GM18867 (cell line): ENCODE measurements around the gene TCN2.
A peak's percentile ranks its signal among the peaks of the same experiment; 100 is the strongest.
"Not testable (repeated sequence)": the region's sequence is repeated elsewhere in the genome, so short reads cannot be mapped to it uniquely, and the experiment has no call there.

Experiments used
- ATAC-seq: cut with Tn5 transposase; IDR thresholded peaks from one replicate; pipeline ENCODE4 v1.9.1; 2021; ENCODE audit warnings: mild to moderate bottlenecking, moderate library complexity; ENCODE audit not compliant: unreplicated experiment

Gene TCN2

GRCh38 chr22:30609260-30610185, 2.5 kb downstream of the TCN2 start:
- ATAC-seq = no peak

- ATAC-seq = no peak
These were observed 3.3 kb downstream of the TCN2 start for GRCh38 chr22:30610299-30610698.

GRCh38 chr22:30611197-30611596, 4.2 kb downstream of the TCN2 start:
- ATAC-seq = no peak

DNA sequence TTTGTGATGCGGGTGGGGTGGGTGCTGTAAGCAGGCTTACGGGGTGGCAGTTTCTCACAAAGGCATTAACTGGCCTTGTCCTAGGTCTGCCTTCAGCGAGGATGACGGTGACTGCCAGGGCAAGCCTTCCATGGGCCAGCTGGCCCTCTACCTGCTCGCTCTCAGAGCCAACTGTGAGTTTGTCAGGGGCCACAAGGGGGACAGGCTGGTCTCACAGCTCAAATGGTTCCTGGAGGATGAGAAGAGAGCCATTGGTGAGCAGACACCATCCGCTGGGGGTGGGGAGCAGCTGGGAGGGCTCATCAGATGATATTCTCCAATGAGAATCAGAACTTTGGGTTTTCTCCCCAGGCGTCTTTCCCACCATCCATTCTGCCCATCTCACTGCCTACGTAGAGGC, 5.8 kb downstream of the TCN2 start:
- no peak for ATAC-seq

DNA sequence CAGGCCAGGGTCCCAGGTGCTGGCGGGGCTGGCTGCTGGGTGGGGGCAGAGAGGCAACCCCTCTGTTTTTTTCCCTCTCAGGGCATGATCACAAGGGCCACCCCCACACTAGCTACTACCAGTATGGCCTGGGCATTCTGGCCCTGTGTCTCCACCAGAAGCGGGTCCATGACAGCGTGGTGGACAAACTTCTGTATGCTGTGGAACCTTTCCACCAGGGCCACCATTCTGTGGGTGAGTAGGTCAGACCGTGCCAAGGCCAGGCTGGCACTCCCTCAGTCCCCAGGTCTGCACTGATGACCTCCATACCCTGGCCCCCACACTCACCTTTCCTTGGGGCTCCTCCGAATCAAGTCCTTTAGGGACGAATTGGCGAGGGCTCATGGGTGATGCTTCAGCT, 7.3 kb downstream of the TCN2 start:
- no peak for ATAC-seq

DNA sequence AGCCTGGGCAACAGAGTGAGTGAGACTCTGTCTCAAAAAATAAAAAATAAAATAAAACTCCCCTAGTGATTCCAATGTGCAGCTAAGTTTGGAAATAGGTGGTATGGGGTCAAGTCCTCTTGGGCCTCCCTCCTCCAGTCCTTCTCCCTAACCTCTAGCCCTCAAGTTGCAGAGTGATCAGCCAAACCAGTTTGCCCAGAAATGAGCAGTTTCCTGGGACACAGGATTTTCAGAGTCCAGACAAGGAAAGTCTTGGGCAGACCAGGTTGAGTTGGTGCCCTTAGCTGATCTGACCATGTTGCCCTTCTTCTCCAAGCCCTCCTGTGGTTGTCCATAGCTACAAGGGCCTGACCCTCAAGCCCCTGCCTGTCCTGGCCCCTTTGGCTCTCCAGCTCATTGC, 7.9 kb downstream of the TCN2 start:
- no peak for ATAC-seq

- no peak for ATAC-seq
These were observed 8.6 kb downstream of the TCN2 start for GRCh38 chr22:30615543-30615954.

DNA sequence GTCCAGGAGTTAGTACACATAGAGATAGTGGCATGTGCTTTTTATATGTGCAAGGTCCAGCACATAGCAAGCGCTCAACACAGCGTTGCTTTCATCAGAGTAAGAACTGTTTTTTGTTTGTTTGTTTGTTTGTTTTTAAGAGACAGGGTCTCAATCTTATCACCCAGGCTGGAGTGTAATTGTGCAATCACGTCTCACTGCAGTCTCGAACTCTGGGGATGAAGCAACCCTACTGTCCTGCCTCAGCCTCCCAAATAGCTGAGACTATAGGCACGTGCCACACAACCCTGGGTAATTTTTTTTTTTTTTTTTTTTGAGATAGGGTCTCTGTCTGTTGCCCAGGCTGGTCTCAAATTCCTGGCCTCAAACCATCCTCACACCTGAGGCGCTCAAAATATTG, 10.8 kb downstream of the TCN2 start:
- no peak for ATAC-seq

GRCh38 chr22:30619909-30620308, 12.9 kb downstream of the TCN2 start:
- not testable (repeated sequence) for ATAC-seq

GRCh38 chr22:30626413-30626812, 19.4 kb downstream of the TCN2 start:
- no peak for ATAC-seq

GRCh38 chr22:30627471-30627870, 20.5 kb downstream of the TCN2 start:
- no peak for ATAC-seq

- ATAC-seq = no peak
These were observed 21.5 kb downstream of the TCN2 start for GRCh38 chr22:30628491-30628890.

DNA sequence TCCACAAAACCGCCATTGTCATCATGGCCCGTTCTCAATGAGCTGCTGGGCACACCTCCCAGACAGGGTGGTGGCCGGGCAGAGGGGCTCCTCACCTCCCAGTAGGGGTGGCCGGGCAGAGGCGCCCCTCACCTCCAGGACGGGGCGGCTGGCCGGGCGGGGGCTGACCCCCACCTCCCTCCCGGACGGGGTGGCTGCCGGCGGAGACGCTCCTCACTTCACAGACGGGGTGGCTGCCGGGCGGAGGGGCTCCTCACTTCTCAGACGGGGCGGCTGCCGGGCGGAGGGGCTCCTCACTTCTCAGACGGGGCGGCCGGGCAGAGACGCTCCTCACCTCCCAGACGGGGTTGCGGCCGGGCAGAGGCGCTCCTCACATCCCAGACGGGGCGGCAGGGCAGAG, 24.5 kb downstream of the TCN2 start:
- not testable (repeated sequence) for ATAC-seq

- ATAC-seq = peak; percentile 47
These were observed 27.7 kb downstream of the TCN2 start for GRCh38 chr22:30634471-30635233.

- ATAC-seq = peak; percentile 68
These were observed 28.6 kb downstream of the TCN2 start, which contains the start of gene SLC35E4 for GRCh38 chr22:30635273-30636225. Gene SLC35E4 (plus strand): TSS chr22:30635781. CDS start chr22:30636451, 670 bp downstream.

GRCh38 chr22:30636226-30637077, 29.5 kb downstream of the TCN2 start:
- ATAC-seq = no peak

DNA sequence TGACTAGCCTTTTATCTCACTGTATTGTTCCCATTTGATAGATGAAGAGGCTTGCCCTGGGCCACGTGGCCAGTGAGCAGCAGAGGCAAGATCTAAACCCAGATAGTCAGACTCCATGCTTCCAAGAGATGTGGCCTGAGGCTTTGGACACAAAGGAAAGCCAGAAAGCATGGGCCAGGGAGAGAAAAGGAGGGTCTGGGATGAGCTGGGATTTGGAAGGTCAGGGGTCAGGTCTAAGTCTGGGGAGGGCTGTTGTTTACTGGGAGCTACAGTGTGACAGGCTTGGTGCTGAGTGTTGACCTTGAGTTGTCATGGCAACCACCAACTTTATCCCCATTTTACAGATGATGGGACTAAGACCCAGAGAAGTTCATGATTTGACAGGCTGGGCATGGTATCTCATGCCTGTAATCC, 30.7 kb downstream of the TCN2 start:
- no peak for ATAC-seq

GRCh38 chr22:30640361-30640760, 33.4 kb downstream of the TCN2 start:
- no peak for ATAC-seq

DNA sequence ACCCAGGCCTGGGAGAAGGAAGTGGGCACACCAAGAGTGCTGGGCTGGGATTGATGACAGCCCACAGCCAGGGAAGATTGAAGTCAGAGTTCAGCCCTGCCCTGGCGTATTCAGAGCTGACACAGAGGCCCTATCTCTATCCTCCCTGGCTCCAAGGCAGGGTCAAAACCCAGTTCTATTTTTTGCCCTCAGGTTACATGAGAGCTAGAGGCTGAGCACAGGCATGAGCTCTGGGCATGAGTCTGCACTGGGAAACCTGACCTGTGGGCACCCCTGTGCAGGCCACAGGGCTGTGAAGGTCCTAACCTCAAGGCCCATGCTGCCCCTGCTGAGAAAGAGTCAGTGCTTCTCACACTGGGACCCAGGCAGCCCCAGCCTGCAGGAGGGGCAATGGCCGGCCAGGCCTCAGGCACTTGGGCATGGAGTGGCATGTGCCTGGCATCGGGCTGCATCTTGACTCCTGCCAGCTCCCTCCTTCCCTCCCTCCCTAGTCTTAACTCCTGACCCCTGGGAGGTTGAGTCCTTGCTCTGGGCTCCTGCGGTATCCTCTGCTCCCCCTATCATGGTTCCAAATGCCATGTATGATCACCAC, 34.0 kb downstream of the TCN2 start:
- no peak for ATAC-seq
